WI38 (cell line): ENCODE measurements around the gene ACER2.

ENCODE experiments used
- H3K4me3 ChIP-seq: 2 replicates; pipeline ENCODE4 v1.5.1; 2011; ENCODE audit warnings: low read depth, mild to moderate bottlenecking, control low read depth, low read length
- CTCF ChIP-seq: IDR thresholded peaks from 2 replicates; pipeline ENCODE4 v1.5.1; 2012; ENCODE audit warnings: low read depth, mild to moderate bottlenecking, control low read depth, low read length

ACER2 gene

GRCh38 chr9:19456996-19457692, 48.3 kb downstream of the ACER2 start:
- H3K4me3 ChIP-seq: no peak overlapping the region
- TF ChIP-seq CTCF: peak; percentile 97

GRCh38 chr9:19457693-19458009, 48.8 kb downstream of the ACER2 start:
- no peak overlapping the region for H3K4me3 ChIP-seq
- TF ChIP-seq CTCF: no peak

- no peak overlapping the region for H3K4me3 ChIP-seq
- TF ChIP-seq CTCF: no peak
Observed at GRCh38 chr9:19460243-19460642, 51.4 kb downstream of the ACER2 start.

GRCh38 chr9:19461135-19461534, 52.3 kb downstream of the ACER2 start:
- no peak for TF ChIP-seq CTCF
- no peak overlapping the region for H3K4me3 ChIP-seq

GRCh38 chr9:19464061-19464763, 55.4 kb downstream of the ACER2 start:
- TF ChIP-seq CTCF: no peak
- H3K4me3 ChIP-seq: peak overlapping the region; percentile 43; the same call in 1 of the 2 replicates

GRCh38 chr9:19464764-19465585, 56.2 kb downstream of the ACER2 start:
- peak; percentile 50; the same call in 1 of the 2 replicates for TF ChIP-seq CTCF
- H3K4me3 ChIP-seq: peak overlapping the region; percentile 43
